H1 (cell line): Measurements from ENCODE around the gene EBPL. TPM values are rescaled to one million over a fixed set of nuclear protein-coding genes. Genes with fewer than 3 reads are reported as not detected.

Source experiments
- ATF2 ChIP-seq: IDR thresholded peaks from 2 replicates; pipeline ENCODE4 v1.6.1; 2012; ENCODE audit warnings: low read length, inconsistent platforms
- SIRT6 ChIP-seq: IDR thresholded peaks from one replicate; pipeline ENCODE4 v1.7.1; 2012; ENCODE audit warnings: low read length, inconsistent platforms
- SRF ChIP-seq: IDR thresholded peaks from 2 replicates; pipeline ENCODE4 v1.6.1; 2011; ENCODE audit warnings: mild to moderate bottlenecking, low read depth, low read length, moderate library complexity
- TAF1 ChIP-seq: IDR thresholded peaks from 2 replicates; pipeline ENCODE4 v1.6.1; 2011; ENCODE audit warnings: mild to moderate bottlenecking, low read depth, low read length
- USF2 ChIP-seq: IDR thresholded peaks from 2 replicates; pipeline ENCODE4 v1.6.1; 2011; ENCODE audit warnings: low read length, improper control_type of control experiment
- ZNF274 ChIP-seq: IDR thresholded peaks from 2 replicates; pipeline ENCODE4 v1.7.0; 2012; ENCODE audit warnings: low read length, borderline replicate concordance; ENCODE audit errors: extremely low read depth
- polyA plus RNA-seq, 7 experiments: library from polyadenylated mRNA; depleted of rRNA in 3 of 7; stranded (reverse) in 5 of 7; unstranded in 2 of 7; fragments of >200 nt in 5 of 7; fragments of 200-250 nt in 2 of 7; gene quantifications; 1 replicate in 5 of 7; 2 replicates in 1 of 7; 4 replicates in 1 of 7; pipeline versions ENCODE4 v1.2.1 to v1.2.3, GENCODE V29; 2011 to 2013; ENCODE audit warnings: missing spikeins in 2 of 7, mixed read lengths in 2 of 7
- total RNA-seq: library from RNA; stranded (reverse); fragmentation: NEBNext Ultra II Directional; extraction: Animal tissue kit (Norgen Biotek cat#: 25700); gene quantifications from 2 replicates; pipeline ENCODE4 v1.2.1, GENCODE V29; 2021

EBPL gene
- total and polyA plus RNA-seq, 2 of the 8 experiments (the other 6 are each of a cell fraction or from before 2014, with no cell fraction given), result 130 to 204 TPM

- TF ChIP-seq USF2 (no peak), ZNF274 (no peak), SIRT6 (no peak), TAF1 (no peak), SRF (no peak), ATF2 (no peak)
These were observed 52.6 kb downstream of the EBPL start (continued) for GRCh38 chr13:49638744-49639072.
